ENCODE results near the gene ZNF581. TPM values are rescaled to one million over a fixed set of nuclear protein-coding genes. Genes with fewer than 3 reads are reported as not detected.

The ZNF581 gene
- total RNA-seq, 1 experiment from 2014 or later = 65.1 TPM

- WGBS (ENCODE audit: extremely low coverage, insufficient read length, low lambda C conversion rate) = no CpG with 5 or more reads among the region's 14 CpGs
- H2AK5ac ChIP-seq (ENCODE audit: insufficient read length, low read length) = no peak overlapping the region
- no peak overlapping the region for H3K56ac ChIP-seq (ENCODE audit: insufficient read length, low read depth, low read length)
- peaks cover 7% of the 10 kb centered on the region; the same call in 1 of the 2 replicates for H3K79me2 ChIP-seq (ENCODE audit: insufficient read depth, low read length)
- TF ChIP-seq CTCF (conservative IDR thresholded peaks at IDR 0.05) = no peak
- H2BK20ac ChIP-seq (ENCODE audit: low read depth, low read length, poor library complexity, severe bottlenecking) = no peak overlapping the region
- no peak overlapping the region for H4K5ac ChIP-seq (ENCODE audit: insufficient read length, low read depth, low read length)
- H2BK12ac ChIP-seq (ENCODE audit: insufficient read length, low read depth, low read length) = no peak overlapping the region
- H3K23ac ChIP-seq (ENCODE audit: insufficient read length, low read depth, low read length) = no peak overlapping the region
- peak overlapping the region; percentile 85 to 97 (median 90); a peak in 6 of 7 replicates for H3K27ac Mint-ChIP-seq
- H3K4me3 Mint-ChIP-seq = peak overlapping the region; percentile 76 to 89
- no peak overlapping the region for H3K27ac ChIP-seq (ENCODE audit: insufficient read length, low read depth, low read length)
- H3T11ph ChIP-seq (ENCODE audit: low read length) = no peak overlapping the region
- peaks cover 19 to 34% of the 10 kb centered on the region in 2 experiments for H3K4me1 Mint-ChIP-seq
- no peak overlapping the region; the same call in 1 of the 2 replicates for H2BK15ac ChIP-seq (ENCODE audit: low read depth, low read length)
- no peak overlapping the region for H3K14ac ChIP-seq (ENCODE audit: insufficient read depth, low read length)
- H4K91ac ChIP-seq (ENCODE audit: insufficient read length, low read depth, low read length) = no peak overlapping the region
- no peak overlapping the region for H3K4ac ChIP-seq (ENCODE audit: low read depth, low read length)
- H3K9me3 ChIP-seq (ENCODE audit: control insufficient read depth, low read depth, low read length) = no peaks in the 10 kb centered on the region
- H4K20me1 ChIP-seq (ENCODE audit: control insufficient read depth, insufficient read depth, insufficient read length) = peaks cover 1% of the 10 kb centered on the region
- H2BK120ac ChIP-seq (ENCODE audit: low read depth, low read length, poor library complexity, severe bottlenecking) = no peak overlapping the region
- H3K9ac ChIP-seq (ENCODE audit: extremely low read depth, insufficient read length, low read length) = peak overlapping the region; percentile 43
- H3K4me2 ChIP-seq (ENCODE audit: insufficient read depth, insufficient read length, low read length) = peak overlapping the region; percentile 91
- H4K8ac ChIP-seq (replicated peaks; ENCODE audit: insufficient read length, low read depth, low read length) = no peak overlapping the region
- no peak overlapping the region for H3K18ac ChIP-seq (ENCODE audit: insufficient read length, low read depth, low read length)
- no peaks in the 10 kb centered on the region for H3K4me1 ChIP-seq (ENCODE audit: insufficient read depth, low read length)
- H2BK5ac ChIP-seq (ENCODE audit: insufficient read length, low read length) = no peak overlapping the region
- no peak for DNase-seq
- H3K79me1 ChIP-seq (ENCODE audit: insufficient read depth, low read depth, low read length, poor library complexity, severe bottlenecking) = peaks cover 3% of the 10 kb centered on the region
- H3K27me3 ChIP-seq (ENCODE audit: insufficient read depth, low read length) = no peaks in the 10 kb centered on the region
- peaks cover 31% of the 10 kb centered on the region for H3K23me2 ChIP-seq (ENCODE audit: insufficient read length, low read depth, low read length, poor library complexity, severe bottlenecking)
- H3K9me3 Mint-ChIP-seq = peaks cover 0 to 4% of the 10 kb centered on the region in 2 experiments; a peak in 3 of 5 replicates
- no peak overlapping the region for H2AFZ ChIP-seq (ENCODE audit: low read length)
- H3K36me3 Mint-ChIP-seq (ENCODE audit: insufficient read depth in 1 of 3, low read depth in 3 of 3) = peaks cover 21 to 53% (median 43%) of the 10 kb centered on the region in 3 experiments
- H3K27me3 Mint-ChIP-seq (ENCODE audit: low read depth) = peaks cover 1% of the 10 kb centered on the region; the same call in 1 of the 2 replicates
Observed at GRCh38 chr19:55646889-55647731, 3.7 kb downstream of the ZNF581 start.

Data from H9 (cell line).